Measurements from ENCODE around the gene PDE4A. TPM values are rescaled to one million over a fixed set of nuclear protein-coding genes. Genes with fewer than 3 reads are reported as not detected.
A peak's percentile ranks its signal among the peaks of the same experiment; 100 is the strongest.
"Not testable (repeated sequence)": the region's sequence is repeated elsewhere in the genome, so short reads cannot be mapped to it uniquely, and the experiment has no call there.

The PDE4A gene
- total RNA-seq, 2 experiments from 2014 or later = 3.9 to 4.3 TPM

DNA sequence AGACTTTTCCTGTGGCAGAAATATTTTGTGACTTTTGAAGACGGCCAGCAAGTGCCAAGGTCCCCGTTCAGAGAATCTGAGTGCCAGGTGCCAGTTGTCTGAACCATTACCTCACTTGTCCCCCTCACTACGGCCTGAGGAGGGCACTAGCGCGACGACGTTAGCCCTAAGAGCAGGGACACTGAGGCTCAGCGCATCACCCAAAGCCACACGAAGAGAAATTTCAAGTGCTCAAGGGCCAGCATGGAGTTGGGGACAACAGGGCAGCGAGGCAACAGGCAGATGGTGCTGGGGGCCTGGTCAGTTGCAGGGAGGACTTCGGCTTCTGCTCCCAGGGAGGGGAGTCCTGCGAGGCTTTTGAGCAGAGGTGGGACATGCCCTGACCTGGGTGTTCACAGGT is 30.5 kb upstream of the PDE4A start:
- DNase-seq = peak; percentile 59
- peaks cover 22% of the 10 kb centered on the region for H3K36me3 Mint-ChIP-seq (ENCODE audit: low read depth)
- H3K27ac Mint-ChIP-seq = no peak overlapping the region

DNA sequence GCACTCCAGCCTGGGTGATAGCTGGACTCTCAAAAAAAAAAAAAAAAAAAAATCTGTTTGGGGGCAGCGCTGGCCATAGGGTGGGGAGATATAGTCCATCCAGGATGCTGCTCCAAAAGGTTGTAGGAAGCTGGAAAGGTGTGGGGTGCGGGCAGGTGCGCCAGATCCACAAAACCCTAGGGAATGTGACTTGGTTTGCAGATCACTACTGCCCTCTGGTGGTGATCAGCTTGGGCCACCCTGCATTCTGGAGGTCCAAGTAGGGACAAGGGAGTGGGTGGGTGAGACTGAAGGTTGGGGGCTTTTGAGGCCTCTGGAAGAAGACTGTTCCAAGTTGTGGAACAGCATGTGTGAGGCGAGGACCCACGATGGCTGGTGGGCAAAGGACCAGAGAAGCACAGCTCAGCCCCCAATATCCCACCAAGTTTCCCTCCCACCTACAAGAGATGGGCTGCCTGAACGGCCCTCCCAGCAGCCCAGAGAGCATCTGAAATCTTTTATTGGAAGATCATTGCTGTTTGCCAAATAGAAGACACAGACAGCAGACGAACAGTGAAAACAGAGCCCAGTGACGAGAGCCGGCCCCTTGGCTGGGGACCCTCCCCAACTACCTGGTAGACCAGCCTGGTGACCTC is 29.6 kb upstream of the PDE4A start:
- CTCF ChIA-PET = interaction anchor here (0.6 to 8.7 kb wide), 13 partner anchors 10 to 200 kb away, joined by 3 to 165 read pairs (median 4); partner anchors contain the start of genes ICAM1, RAVER1 and TYK2
- intact Hi-C loops (cut with DNase I, micrococcal nuclease) = no loop called here
- no peaks in the 10 kb centered on the region for H3K27me3 Mint-ChIP-seq
- DNase-seq (peak; percentile 80), ATAC-seq (peak; percentile 54)
- H3K9me3 Mint-ChIP-seq (ENCODE audit: low read depth) = no peaks in the 10 kb centered on the region
- POLR2A ChIA-PET = interaction anchor here (0.6 to 1.6 kb wide), 3 partner anchors 10 to 132 kb away, joined by 4 to 6 read pairs (median 4); no protein-coding TSS in a partner anchor
- H3K36me3 Mint-ChIP-seq (ENCODE audit: low read depth) = peaks cover 28% of the 10 kb centered on the region
- H3K27ac Mint-ChIP-seq = peak overlapping the region; percentile 44
- no peak overlapping the region for H3K4me3 Mint-ChIP-seq
- no peaks in the 10 kb centered on the region for H3K4me1 Mint-ChIP-seq

More for the DNA sequence above, 30.5 kb upstream of the PDE4A start:
- H3K4me1 Mint-ChIP-seq = no peaks in the 10 kb centered on the region
- ATAC-seq = peak; percentile 50
- CTCF ChIA-PET = interaction anchor here (1.0 to 8.7 kb wide), 15 partner anchors 10 to 459 kb away, joined by 3 to 165 read pairs (median 9); partner anchors contain the start of genes ICAM1, ICAM5, MRPL4 and TYK2
- H3K27me3 Mint-ChIP-seq = no peaks in the 10 kb centered on the region
- no peak overlapping the region for H3K4me3 Mint-ChIP-seq
- intact Hi-C loops (cut with DNase I, micrococcal nuclease) = loop anchor here (1.0 to 10.0 kb wide), 4 partner anchors 121 to 459 kb away; partner anchors contain the start of gene OLFM2 (in 1 of the 2)
- H3K9me3 Mint-ChIP-seq (ENCODE audit: low read depth) = no peaks in the 10 kb centered on the region
- POLR2A ChIA-PET = interaction anchor here (0.6 to 2.6 kb wide), 3 partner anchors 119 to 306 kb away, joined by 3 to 8 read pairs (median 7); partner anchors contain the start of gene ICAM1

DNA sequence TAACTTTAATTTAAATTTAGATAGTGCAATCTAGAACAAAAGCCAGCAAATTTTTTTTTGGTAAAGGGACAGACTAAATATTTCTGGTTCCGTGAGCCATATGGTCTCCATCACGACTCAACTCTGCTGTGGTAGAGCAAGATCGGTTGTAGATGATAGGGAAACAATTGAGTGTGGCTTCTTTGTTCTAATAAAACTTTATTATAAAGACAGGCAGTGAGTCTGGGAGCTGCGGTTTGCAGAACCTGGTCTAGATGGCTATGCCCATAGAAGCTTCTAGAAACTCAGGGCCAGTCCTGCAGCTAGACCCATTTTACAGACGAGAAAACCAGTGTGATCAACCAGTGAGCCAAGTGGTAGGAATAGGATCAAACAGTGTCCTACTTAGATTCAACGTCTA is 28.2 kb upstream of the PDE4A start:
- DNase-seq = no peak
- H3K36me3 Mint-ChIP-seq (ENCODE audit: low read depth) = peaks cover 35% of the 10 kb centered on the region
- H3K4me1 Mint-ChIP-seq = no peaks in the 10 kb centered on the region
- CTCF ChIA-PET = interaction anchor here (0.6 to 8.7 kb wide), 12 partner anchors 10 to 319 kb away, joined by 3 to 165 read pairs (median 4); partner anchors contain the start of genes CDC37, ICAM1, ICAM5 and TYK2
- intact Hi-C loops (cut with DNase I, micrococcal nuclease) = no loop called here
- no peak for ATAC-seq
- no peaks in the 10 kb centered on the region for H3K27me3 Mint-ChIP-seq
- POLR2A ChIA-PET = interaction anchor here (0.6 to 0.7 kb wide), 2 partner anchors 30 to 106 kb away, joined by 3 read pairs; no protein-coding TSS in a partner anchor
- H3K9me3 Mint-ChIP-seq (ENCODE audit: low read depth) = no peaks in the 10 kb centered on the region
- no peak overlapping the region for H3K27ac Mint-ChIP-seq
- no peak overlapping the region for H3K4me3 Mint-ChIP-seq

DNA sequence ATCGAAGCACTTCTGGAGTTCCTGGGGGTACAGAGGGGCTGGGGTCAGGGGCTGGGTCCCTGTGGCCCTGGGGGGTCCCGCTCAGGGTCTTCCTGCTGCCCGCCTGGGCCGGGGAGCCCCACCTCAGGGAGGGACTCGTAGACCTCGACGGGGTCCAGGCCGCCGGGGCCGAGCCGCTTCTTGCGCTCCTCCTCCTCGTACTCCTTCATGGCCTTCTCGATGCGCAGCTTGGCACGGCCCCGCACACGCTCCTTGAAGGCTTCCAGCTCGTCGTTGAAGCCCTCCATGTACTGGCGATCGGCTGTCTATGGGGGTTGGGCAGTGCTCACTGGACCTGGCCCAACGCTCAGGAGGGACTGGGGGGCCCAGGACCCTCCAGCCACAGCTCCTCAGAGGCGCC is 27.2 kb upstream of the PDE4A start:
- Mint-ChIP-seq H3K27me3 (no peaks in the 10 kb centered on the region), H3K4me3 (no peak overlapping the region), H3K4me1 (peaks cover under 1% of the 10 kb centered on the region), H3K27ac (no peak overlapping the region), H3K36me3 (ENCODE audit: low read depth) (peaks cover 43% of the 10 kb centered on the region), H3K9me3 (ENCODE audit: low read depth) (no peaks in the 10 kb centered on the region)
- DNase-seq (no peak), ATAC-seq (no peak)
- POLR2A ChIA-PET = no interaction called here
- CTCF ChIA-PET = interaction anchor here (5.5 to 8.7 kb wide), 2 partner anchors 125 to 133 kb away, joined by 72 to 165 read pairs; partner anchors contain the start of gene ICAM1
- intact Hi-C loops (cut with DNase I, micrococcal nuclease) = no loop called here

DNA sequence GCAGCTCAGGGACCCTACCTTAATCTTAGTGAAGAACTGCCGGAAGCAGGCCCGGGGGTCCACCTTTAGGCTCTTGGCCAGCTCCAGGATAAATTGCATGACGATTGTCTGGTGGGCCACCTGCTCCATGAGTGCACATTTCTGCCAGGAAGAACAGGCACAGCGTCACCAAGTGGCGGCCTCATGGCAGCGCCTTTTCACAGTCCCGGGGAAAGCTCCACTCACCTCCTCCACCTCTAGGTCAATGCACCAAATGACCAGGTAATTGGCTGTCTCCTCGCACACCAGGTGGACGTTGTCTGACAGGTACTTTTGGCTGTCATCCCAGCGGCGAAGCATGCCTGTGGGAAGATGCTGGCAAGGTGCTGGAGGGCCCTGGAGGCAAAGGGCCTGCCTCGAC is 25.3 kb upstream of the PDE4A start:
- H3K4me3 Mint-ChIP-seq = no peak overlapping the region
- intact Hi-C loops (cut with DNase I, micrococcal nuclease) = no loop called here
- DNase-seq = no peak
- no peaks in the 10 kb centered on the region for H3K9me3 Mint-ChIP-seq (ENCODE audit: low read depth)
- ChIA-PET CTCF (interaction anchor here (1.1 to 5.5 kb wide), 2 partner anchors 52 to 135 kb away, joined by 3 to 72 read pairs; no protein-coding TSS in a partner anchor), POLR2A (interaction anchor here (0.7 kb wide), 1 partner anchor 224 kb away, joined by 3 read pairs; no protein-coding TSS in a partner anchor)
- no peak for ATAC-seq
- H3K36me3 Mint-ChIP-seq (ENCODE audit: low read depth) = peaks cover 42% of the 10 kb centered on the region
- H3K4me1 Mint-ChIP-seq = peaks cover 7% of the 10 kb centered on the region
- no peaks in the 10 kb centered on the region for H3K27me3 Mint-ChIP-seq
- no peak overlapping the region for H3K27ac Mint-ChIP-seq

DNA sequence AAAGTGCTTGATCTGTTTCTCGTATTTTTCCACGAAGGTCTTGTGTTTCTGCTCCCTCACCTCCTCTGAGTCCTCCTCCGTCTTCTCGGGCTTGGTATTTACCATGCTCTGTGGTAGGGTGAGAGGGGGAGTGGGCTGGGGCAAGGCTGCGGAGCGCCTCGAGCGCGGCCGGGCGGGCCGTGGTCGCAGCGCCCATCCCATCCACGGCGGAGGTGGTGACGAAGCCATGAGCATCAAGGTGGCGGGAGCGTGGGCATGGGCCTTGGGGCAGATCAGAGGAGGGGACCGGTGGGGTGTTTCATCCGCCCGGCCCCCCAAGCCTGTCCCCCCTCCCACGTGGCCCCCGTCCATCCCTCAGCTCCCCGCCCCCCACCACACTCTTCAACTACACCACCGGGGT is 24.9 kb upstream of the PDE4A start:
- Mint-ChIP-seq H3K36me3 (ENCODE audit: low read depth) (peaks cover 42% of the 10 kb centered on the region), H3K9me3 (ENCODE audit: low read depth) (no peaks in the 10 kb centered on the region), H3K27ac (no peak overlapping the region), H3K4me3 (no peak overlapping the region), H3K4me1 (peaks cover 10% of the 10 kb centered on the region), H3K27me3 (no peaks in the 10 kb centered on the region)
- ATAC-seq (no peak), DNase-seq (no peak)
- ChIA-PET POLR2A (interaction anchor here (0.6 kb wide), 1 partner anchor 15 kb away, joined by 9 read pairs; the partner anchor contains the start of gene TYK2), CTCF (interaction anchor here (5.5 kb wide), 1 partner anchor 136 kb away, joined by 72 read pairs; no protein-coding TSS in a partner anchor)
- intact Hi-C loops (cut with DNase I, micrococcal nuclease) = no loop called here

DNA sequence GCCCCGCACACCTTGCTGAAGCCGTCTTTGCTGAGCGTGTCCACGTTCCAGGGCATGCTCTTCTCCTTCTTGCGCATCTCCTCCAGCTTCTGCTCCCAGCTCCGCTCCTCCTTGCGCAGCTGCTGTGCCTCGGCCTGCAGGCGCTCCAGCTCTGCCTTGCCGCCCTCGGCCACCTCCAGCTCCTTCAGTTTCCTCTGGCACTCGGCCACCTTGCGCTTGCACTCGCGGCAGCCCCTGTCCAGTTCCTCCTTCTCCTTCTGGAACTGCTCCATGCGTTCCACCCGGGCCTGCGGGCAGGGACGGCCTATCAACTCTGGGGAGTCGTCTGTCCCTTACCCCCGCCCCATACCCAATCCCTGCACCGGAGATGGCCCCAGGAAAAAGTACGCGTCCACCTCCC is 24.4 kb upstream of the PDE4A start:
- no peak for DNase-seq
- H3K27me3 Mint-ChIP-seq = no peaks in the 10 kb centered on the region
- H3K4me1 Mint-ChIP-seq = peaks cover 12% of the 10 kb centered on the region
- intact Hi-C loops (cut with DNase I, micrococcal nuclease) = no loop called here
- H3K4me3 Mint-ChIP-seq = no peak overlapping the region
- peaks cover 39% of the 10 kb centered on the region for H3K36me3 Mint-ChIP-seq (ENCODE audit: low read depth)
- no peaks in the 10 kb centered on the region for H3K9me3 Mint-ChIP-seq (ENCODE audit: low read depth)
- POLR2A ChIA-PET = interaction anchor here (0.6 kb wide), 1 partner anchor 16 kb away, joined by 9 read pairs; the partner anchor contains the start of gene TYK2
- CTCF ChIA-PET = interaction anchor here (1.3 kb wide), 1 partner anchor 10 kb away, joined by 3 read pairs; no protein-coding TSS in a partner anchor
- no peak overlapping the region for H3K27ac Mint-ChIP-seq
- no peak for ATAC-seq

DNA sequence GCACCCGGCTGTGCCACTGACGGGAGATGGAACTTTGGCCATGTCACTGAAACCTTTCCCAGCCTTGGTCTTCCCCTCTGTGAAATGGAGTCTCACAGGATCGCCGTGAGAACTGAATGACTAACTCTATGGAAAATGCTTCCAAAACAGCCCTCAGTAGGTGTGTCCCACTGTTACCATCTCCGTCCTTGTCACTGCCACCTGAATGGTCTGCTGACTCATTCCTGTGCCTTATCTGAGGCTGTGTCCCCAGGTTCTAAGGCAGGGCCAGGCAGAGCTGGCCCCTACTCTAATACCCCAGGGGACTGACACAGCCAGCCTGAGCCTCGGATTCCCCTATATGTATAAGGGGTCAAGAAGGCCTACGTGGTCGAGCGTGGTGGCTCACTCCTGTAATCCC is 21.5 kb upstream of the PDE4A start:
- Mint-ChIP-seq H3K27ac (no peak overlapping the region), H3K36me3 (ENCODE audit: low read depth) (peaks cover 42% of the 10 kb centered on the region)

DNA sequence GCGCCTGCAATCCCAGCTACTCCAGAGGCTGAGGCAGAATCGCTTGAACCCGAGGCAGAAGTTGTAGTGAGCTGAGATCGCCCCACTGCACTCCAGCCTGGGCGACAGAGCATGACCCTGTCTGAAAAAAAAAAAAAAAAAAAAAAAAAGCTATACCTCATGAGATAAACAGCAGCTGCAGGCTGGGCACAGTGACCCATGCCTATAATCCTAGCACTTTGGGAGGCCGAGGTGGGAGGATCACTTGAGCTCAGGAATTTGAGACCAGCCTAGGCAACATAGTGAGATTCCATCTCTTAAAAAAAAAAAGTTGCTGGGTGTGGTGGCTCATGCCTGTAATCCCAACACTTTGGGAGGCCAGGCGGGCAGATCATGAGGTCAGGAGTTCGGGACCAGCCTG is 21.0 kb upstream of the PDE4A start:
- CTCF ChIA-PET = interaction anchor here (0.7 to 10.9 kb wide), 3 partner anchors 11 to 120 kb away, joined by 3 to 135 read pairs (median 18); no protein-coding TSS in a partner anchor
- H3K27ac Mint-ChIP-seq; ATAC-seq; intact Hi-C loops (cut with DNase I, micrococcal nuclease); DNase-seq; H3K27me3 Mint-ChIP-seq; H3K9me3 Mint-ChIP-seq (ENCODE audit: low read depth); POLR2A ChIA-PET; H3K4me3 Mint-ChIP-seq: not testable (repeated sequence)
- H3K36me3 Mint-ChIP-seq (ENCODE audit: low read depth) = peaks cover 40% of the 10 kb centered on the region
- peaks cover 28% of the 10 kb centered on the region for H3K4me1 Mint-ChIP-seq

More for the DNA sequence above, 21.5 kb upstream of the PDE4A start:
- ATAC-seq (no peak), DNase-seq (no peak)
- CTCF ChIA-PET = interaction anchor here (0.6 to 0.7 kb wide), 2 partner anchors 119 to 169 kb away, joined by 3 read pairs; no protein-coding TSS in a partner anchor
- Mint-ChIP-seq H3K9me3 (ENCODE audit: low read depth) (no peaks in the 10 kb centered on the region), H3K4me3 (no peak overlapping the region), H3K4me1 (peaks cover 26% of the 10 kb centered on the region), H3K27me3 (no peaks in the 10 kb centered on the region)
- intact Hi-C loops (cut with DNase I, micrococcal nuclease) = no loop called here
- POLR2A ChIA-PET = no interaction called here

DNA sequence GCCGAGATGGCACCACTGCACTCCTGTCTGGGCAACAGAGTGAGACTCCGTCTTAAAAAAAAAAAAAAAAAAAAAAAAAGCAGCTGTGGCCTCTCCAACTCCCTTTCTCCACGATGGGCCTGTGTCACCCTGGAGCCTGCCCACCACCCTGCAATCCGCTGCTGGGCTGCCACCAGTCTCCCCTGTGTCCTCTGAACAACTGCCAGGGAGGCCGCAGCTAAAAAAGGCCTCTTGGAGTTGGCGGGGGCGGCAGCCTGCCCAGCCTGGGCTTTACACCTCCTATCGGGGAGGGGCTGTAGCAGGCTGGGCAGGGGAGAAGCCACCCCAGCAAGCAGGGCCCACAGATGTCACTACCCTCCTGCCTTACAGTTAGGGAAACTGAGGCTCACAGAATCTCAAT is 20.5 kb upstream of the PDE4A start:
- H3K9me3 Mint-ChIP-seq (ENCODE audit: low read depth) = no peaks in the 10 kb centered on the region
- intact Hi-C loops (cut with DNase I, micrococcal nuclease) = loop anchor here in 1 of 2 experiments (5.0 to 10.0 kb wide), 2 partner anchors 252 to 695 kb away; partner anchors contain the start of gene ILF3
- ChIA-PET POLR2A (no interaction called here), CTCF (interaction anchor here (0.5 to 10.9 kb wide), 5 partner anchors 9 to 57 kb away, joined by 3 to 135 read pairs (median 4); no protein-coding TSS in a partner anchor)
- H3K4me1 Mint-ChIP-seq = peaks cover 33% of the 10 kb centered on the region
- DNase-seq = no peak
- no peak overlapping the region for H3K27ac Mint-ChIP-seq
- no peaks in the 10 kb centered on the region for H3K27me3 Mint-ChIP-seq
- peaks cover 40% of the 10 kb centered on the region for H3K36me3 Mint-ChIP-seq (ENCODE audit: low read depth)
- ATAC-seq = no peak
- no peak overlapping the region for H3K4me3 Mint-ChIP-seq

DNA sequence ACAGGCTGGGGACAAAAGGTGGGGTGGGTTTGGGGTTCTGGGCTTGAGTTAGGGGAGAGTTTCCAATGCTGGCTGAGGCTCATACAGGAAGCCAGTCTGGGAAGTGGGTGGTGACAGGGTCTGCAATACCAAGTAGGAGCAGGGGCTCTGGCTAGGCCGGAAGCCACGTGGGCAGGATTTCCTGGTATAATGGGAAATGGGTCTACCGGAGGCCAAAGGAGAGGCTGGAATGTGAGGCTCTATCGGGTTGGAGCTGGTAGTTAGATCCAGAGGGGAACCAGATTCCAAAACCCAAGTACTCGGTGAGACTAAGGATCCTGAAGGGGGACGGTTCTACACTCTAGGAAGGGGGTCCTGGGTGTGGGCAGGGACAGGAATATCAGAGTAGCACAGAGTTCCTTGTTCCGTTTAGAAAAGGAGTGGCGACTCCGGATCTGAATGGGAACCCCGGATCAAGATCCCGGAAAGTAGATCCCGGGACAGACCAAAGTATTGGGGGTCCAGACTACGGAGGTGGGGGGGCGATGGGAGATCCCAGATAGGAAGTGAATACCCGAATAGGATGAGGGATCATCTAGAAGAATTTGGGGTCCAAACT is 17.8 kb upstream of the PDE4A start:
- Mint-ChIP-seq H3K27me3 (no peaks in the 10 kb centered on the region), H3K36me3 (ENCODE audit: low read depth) (peaks cover 26% of the 10 kb centered on the region), H3K4me3 (peak overlapping the region; percentile 94), H3K9me3 (ENCODE audit: low read depth) (no peaks in the 10 kb centered on the region), H3K4me1 (peaks cover 56% of the 10 kb centered on the region), H3K27ac (peak overlapping the region; percentile 81)
- POLR2A ChIA-PET = no interaction called here
- intact Hi-C loops (cut with DNase I, micrococcal nuclease) = loop anchor here (1.0 to 10.0 kb wide), 20 partner anchors 14 to 692 kb away; partner anchors contain the start of genes TYK2 (in 2 of the 2), ATG4D (in 1 of the 2), DNMT1 (in 1 of the 2) and ILF3 (in 1 of the 2)
- CTCF ChIA-PET = interaction anchor here (0.6 to 10.9 kb wide), 11 partner anchors 10 to 315 kb away, joined by 3 to 135 read pairs (median 3); no protein-coding TSS in a partner anchor
- DNase-seq (no peak), ATAC-seq (no peak)

All from activated CD4-positive, alpha-beta T cell treated with anti-CD3 and anti-CD28 coated beads for 36 hours (primary cell).